Esophagus muscularis mucosa (tissue), 4 donors: Measurements from ENCODE around the gene DPY19L3. TPM values are rescaled to one million over a fixed set of nuclear protein-coding genes. Genes with fewer than 3 reads are reported as not detected.

Experiments used
- DNase-seq: peaks from one replicate; pipeline ENCODE4 v3.0.0-alpha.2; 2017; ENCODE audit errors: extremely low spot score
- H3K27ac ChIP-seq, 4 donors: fragments of 200-600 bp; sonication (generic); replicated peaks in 1 of 4; 1 replicate in 3 of 4; 2 replicates in 1 of 4; pipeline ENCODE4 v1.5.1; 2016 to 2019; ENCODE audit warnings: mild to moderate bottlenecking in 1 of 4
- H3K27me3 ChIP-seq, 4 donors: fragments of 200-600 bp; sonication (generic); one replicate each; pipeline versions ENCODE4 v1.5.1 to v1.6.0; 2016 to 2019
- H3K36me3 ChIP-seq, 4 donors: fragments of 200-600 bp; sonication (generic); one replicate each; pipeline ENCODE4 v1.5.1; 2016 to 2019
- H3K4me1 ChIP-seq, 4 donors: fragments of 200-600 bp; sonication (generic); one replicate each; pipeline ENCODE4 v1.5.1; 2016 to 2019
- H3K4me3 ChIP-seq, 4 donors: fragments of 200-600 bp; sonication (generic); 1 replicate in 2 of 4; 2 replicates in 2 of 4; pipeline ENCODE4 v1.5.1; 2016 to 2019; ENCODE audit warnings: mild to moderate bottlenecking in 4 of 4, moderate library complexity in 1 of 4
- H3K9me3 ChIP-seq, 4 donors: fragments of 200-600 bp; sonication (generic); 1 replicate in 3 of 4; 2 replicates in 1 of 4; pipeline ENCODE4 v1.5.1; 2016 to 2019
- EP300 ChIP-seq: sonication (generic); formaldehyde crosslinking; IDR thresholded peaks from one replicate; pipeline ENCODE4 v1.6.1; 2017; ENCODE audit warnings: antibody characterized with exemption
- POLR2A ChIP-seq: fragments of 450-650 bp; IDR thresholded peaks from one replicate; pipeline ENCODE4 v1.6.1; 2017; ENCODE audit warnings: antibody characterized with exemption, moderate library complexity, mild to moderate bottlenecking, low read depth
- POLR2AphosphoS5 ChIP-seq, 2 donors: sonication (generic); formaldehyde crosslinking; IDR thresholded peaks; one replicate each; pipeline ENCODE4 v1.6.1; 2017; ENCODE audit warnings: antibody characterized with exemption in 2 of 2
- WGBS: methylation state at CpG from one replicate; pipeline ENCODE4 v1.1.5; 2018; 5-methylcytosine and 5-hydroxymethylcytosine counted together
- intact Hi-C: fragments of 100-400 bp; cut with DNase I; formaldehyde crosslinking; loops from one replicate; pipeline ENCODE4 v1.15.1; 2023
- total RNA-seq, 4 donors: library from RNA; depleted of rRNA; stranded (reverse); fragments of >200 nt; gene quantifications; one replicate each; pipeline versions ENCODE4 v1.1.0 to v1.2.1, GENCODE V29; 2016
- TF ChIP-seq, protein P1 (sequence below), 3 experiments: fragments of 200-600 bp in 2 of 3; fragments of 450-650 bp in 1 of 3; sonication (generic) in 2 of 3; IDR thresholded peaks; one replicate each; pipeline ENCODE4 v1.5.1; 2017 to 2019; ENCODE audit warnings: antibody characterized with exemption in 3 of 3, mild to moderate bottlenecking in 2 of 3, moderate library complexity in 1 of 3

DPY19L3 gene
- total RNA-seq, 4 donors from 2014 or later, result 13.6 to 16.4 (median 14.6) TPM

DNA sequence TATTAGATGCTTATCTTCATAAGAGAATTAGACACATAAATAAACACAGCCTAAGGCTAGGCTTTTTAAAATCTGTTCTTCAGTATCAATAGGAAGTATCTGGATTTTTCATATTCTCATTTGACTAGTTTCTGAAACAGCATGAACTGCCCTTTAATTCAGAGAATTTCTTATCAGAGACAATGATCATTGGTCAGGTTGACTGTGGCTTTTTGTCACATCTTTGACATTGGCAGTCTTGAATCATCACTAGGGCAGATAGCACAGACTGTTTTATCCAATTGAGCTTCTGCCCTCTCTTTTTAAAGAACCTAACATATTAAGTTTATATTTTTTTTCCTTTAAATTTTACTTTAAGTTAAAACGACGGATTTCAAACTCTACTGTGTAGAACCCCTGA is 59.6 kb downstream of the DPY19L3 start:
- WGBS, result 95% methylated on average over 2 of the region's 2 CpGs
- no peaks in the 10 kb centered on the region for H3K9me3 ChIP-seq
- H3K27ac ChIP-seq, result no peak overlapping the region
- H3K4me3 ChIP-seq, result no peak overlapping the region
- H3K27me3 ChIP-seq, result no peaks in the 10 kb centered on the region
- intact Hi-C loops, result no loop called here
- DNase-seq, result no peak
- TF ChIP-seq, protein P1, sequence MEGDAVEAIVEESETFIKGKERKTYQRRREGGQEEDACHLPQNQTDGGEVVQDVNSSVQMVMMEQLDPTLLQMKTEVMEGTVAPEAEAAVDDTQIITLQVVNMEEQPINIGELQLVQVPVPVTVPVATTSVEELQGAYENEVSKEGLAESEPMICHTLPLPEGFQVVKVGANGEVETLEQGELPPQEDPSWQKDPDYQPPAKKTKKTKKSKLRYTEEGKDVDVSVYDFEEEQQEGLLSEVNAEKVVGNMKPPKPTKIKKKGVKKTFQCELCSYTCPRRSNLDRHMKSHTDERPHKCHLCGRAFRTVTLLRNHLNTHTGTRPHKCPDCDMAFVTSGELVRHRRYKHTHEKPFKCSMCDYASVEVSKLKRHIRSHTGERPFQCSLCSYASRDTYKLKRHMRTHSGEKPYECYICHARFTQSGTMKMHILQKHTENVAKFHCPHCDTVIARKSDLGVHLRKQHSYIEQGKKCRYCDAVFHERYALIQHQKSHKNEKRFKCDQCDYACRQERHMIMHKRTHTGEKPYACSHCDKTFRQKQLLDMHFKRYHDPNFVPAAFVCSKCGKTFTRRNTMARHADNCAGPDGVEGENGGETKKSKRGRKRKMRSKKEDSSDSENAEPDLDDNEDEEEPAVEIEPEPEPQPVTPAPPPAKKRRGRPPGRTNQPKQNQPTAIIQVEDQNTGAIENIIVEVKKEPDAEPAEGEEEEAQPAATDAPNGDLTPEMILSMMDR (IDR thresholded peaks at IDR 0.05), result no peak
- TF ChIP-seq POLR2AphosphoS5 (IDR thresholded peaks at IDR 0.05) (no peak), POLR2A (no peak), EP300 (no peak)
- H3K36me3 ChIP-seq, result peaks cover 0 to 14% (median 2%) of the 10 kb centered on the region in 4 donors
- no peaks in the 10 kb centered on the region for H3K4me1 ChIP-seq

DNA sequence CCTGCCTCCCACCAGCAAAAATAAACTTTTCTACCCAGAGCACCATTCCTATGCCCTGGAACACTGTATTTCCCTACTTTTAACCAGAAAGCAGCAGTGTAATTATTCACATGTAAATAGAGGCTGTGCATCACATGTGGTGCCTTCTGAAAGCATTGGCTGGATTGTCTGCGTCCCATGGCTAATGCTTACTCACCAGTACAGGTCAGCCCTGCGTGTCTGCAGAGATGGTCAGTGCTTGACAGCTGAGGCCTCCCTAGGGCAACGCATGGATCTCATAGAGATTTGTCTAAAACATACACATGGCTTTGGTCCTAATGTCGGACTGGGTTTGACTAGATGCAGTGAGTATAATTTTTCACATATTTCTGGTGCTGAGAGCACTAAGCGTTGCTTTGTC is 64.2 kb downstream of the DPY19L3 start:
- H3K27ac ChIP-seq, result no peak overlapping the region

DNA sequence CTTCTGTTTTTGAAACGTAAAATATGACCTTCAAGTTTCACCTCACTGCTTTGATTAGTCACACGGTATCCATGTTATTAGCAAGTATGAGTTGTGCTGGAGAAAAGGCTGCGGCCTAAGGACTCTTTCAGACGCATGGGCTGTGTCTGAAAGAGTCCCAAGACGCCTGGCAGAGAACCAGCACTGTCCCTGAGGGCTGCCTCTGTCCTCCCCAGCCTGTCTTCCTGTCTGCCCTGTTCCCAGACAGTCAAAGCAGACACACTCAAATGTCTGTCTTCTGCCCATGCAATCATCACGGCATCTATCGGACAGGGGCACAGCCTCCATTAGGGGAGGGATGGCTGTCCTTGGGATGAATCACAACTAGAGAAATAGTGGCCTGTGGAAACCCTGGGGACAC is 65.5 kb downstream of the DPY19L3 start:
- H3K9me3 ChIP-seq, result no peaks in the 10 kb centered on the region
- H3K36me3 ChIP-seq, result peaks cover 0 to 40% (median 6%) of the 10 kb centered on the region in 4 donors
- DNase-seq, result no peak
- no peak overlapping the region for H3K4me3 ChIP-seq
- H3K27ac ChIP-seq, result no peak overlapping the region
- H3K4me1 ChIP-seq, result no peaks in the 10 kb centered on the region
- TF ChIP-seq POLR2A (no peak), POLR2AphosphoS5 (IDR thresholded peaks at IDR 0.05) (no peak)
- intact Hi-C loops, result no loop called here
- no peaks in the 10 kb centered on the region for H3K27me3 ChIP-seq
- WGBS, result 79% methylated on average over 7 of the region's 7 CpGs

More for the DNA sequence above, 64.2 kb downstream of the DPY19L3 start:
- Histone ChIP-seq H3K4me1 (no peaks in the 10 kb centered on the region), H3K36me3 (peaks cover 0 to 37% (median 5%) of the 10 kb centered on the region in 4 donors), H3K4me3 (no peak overlapping the region), H3K27me3 (no peaks in the 10 kb centered on the region), H3K9me3 (no peaks in the 10 kb centered on the region)
- intact Hi-C loops, result no loop called here
- DNase-seq, result no peak
- whole genome bisulfite sequencing, result 92% methylated on average over 5 of the region's 5 CpGs
- TF ChIP-seq, protein P1 (IDR thresholded peaks at IDR 0.05), result no peak
- TF ChIP-seq POLR2A (no peak), EP300 (no peak), POLR2AphosphoS5 (IDR thresholded peaks at IDR 0.05) (no peak)

DNA sequence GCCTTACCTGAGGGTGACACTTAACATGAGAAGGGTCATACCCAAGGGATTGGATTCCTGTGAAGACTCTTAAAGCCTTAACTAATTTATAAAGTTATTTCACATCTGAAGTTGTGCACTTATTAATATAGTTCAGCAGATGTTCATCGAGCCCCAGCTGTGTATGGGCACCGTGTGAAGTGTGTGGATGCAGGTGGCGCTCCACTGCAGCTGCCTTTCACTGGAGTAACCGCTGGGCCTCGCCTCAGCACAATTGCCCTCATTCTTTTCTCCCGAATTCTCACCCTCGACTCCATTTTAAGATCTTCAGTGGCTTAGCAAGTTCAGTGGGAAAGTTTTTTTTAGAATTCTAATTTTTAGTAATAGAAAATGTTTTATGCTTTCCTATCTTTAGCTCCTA is 66.2 kb downstream of the DPY19L3 start:
- Histone ChIP-seq H3K36me3 (peaks cover 0 to 37% (median 6%) of the 10 kb centered on the region in 4 donors), H3K27ac (no peak overlapping the region), H3K4me1 (no peaks in the 10 kb centered on the region), H3K4me3 (no peak overlapping the region), H3K9me3 (no peaks in the 10 kb centered on the region), H3K27me3 (no peaks in the 10 kb centered on the region)
- TF ChIP-seq, protein P1 (IDR thresholded peaks at IDR 0.05), result no peak
- no peak for TF ChIP-seq POLR2AphosphoS5 (IDR thresholded peaks at IDR 0.05)
- no peak for TF ChIP-seq EP300
- no peak for TF ChIP-seq POLR2A
- intact Hi-C loops, result no loop called here
- 90% methylated on average over 7 of the region's 7 CpGs for WGBS
- DNase-seq, result no peak

DNA sequence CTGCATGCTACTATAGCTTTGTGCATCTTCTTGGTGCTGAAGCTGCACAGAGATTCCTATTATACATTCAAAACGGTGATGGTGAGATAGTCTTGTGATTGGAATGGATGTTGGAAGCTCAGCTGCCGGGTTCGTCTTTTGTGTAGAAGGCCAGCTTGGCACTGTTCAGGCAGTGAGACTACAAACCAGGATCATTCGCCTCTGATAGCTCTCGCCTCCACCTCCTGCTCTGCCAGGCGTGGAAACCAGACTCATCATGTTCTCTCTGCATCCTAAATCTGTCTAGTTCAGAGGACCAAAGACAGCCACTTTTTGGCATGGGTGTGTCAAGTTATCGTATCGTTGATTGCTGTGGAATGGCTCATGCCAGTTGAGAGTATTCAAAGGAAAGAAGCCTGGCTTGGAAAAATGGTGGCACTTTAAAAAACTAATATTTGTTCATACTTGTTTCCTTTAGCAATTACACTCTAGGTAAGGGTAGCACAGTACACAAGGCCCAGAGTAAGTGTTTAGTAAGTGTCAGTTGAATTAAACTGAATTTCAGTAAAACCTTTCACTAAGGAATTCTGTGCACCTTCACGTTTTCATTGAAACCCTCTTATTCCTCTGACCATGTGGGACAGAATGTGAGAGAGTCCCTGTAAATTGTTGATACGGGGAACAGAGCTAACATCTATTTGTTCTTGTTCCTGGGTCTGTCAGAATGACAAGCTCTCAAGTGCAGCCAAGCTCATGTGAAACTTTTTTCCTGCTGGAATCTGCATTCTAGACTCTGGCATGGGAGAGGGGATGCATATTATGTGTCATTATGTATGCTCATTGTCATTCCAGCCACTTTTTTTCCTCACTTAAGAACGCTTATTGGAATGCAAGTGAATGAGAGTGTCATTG is 69.8 kb downstream of the DPY19L3 start:
- TF ChIP-seq EP300, result no peak
- TF ChIP-seq, protein P1 (IDR thresholded peaks at IDR 0.05), result no peak
- Histone ChIP-seq H3K27ac (no peak overlapping the region), H3K27me3 (no peaks in the 10 kb centered on the region), H3K36me3 (peaks cover 10 to 62% (median 32%) of the 10 kb centered on the region in 4 donors), H3K9me3 (no peaks in the 10 kb centered on the region), H3K4me3 (no peak overlapping the region), H3K4me1 (no peaks in the 10 kb centered on the region)
- intact Hi-C loops, result no loop called here
- DNase-seq, result no peak
- 96% methylated on average over 11 of the region's 11 CpGs for WGBS
